SJCRH30 (cell line): ENCODE measurements around the gene ADAM17. TPM values are rescaled to one million over a fixed set of nuclear protein-coding genes. Genes with fewer than 3 reads are reported as not detected.
"Not testable (repeated sequence)": the region's sequence is repeated elsewhere in the genome, so short reads cannot be mapped to it uniquely, and the experiment has no call there.

Experiments
- DNase-seq, 2 experiments: peaks; one replicate each; pipeline ENCODE4 v3.0.0-alpha.2; 2015 to 2020
- H3K27ac ChIP-seq: fragments of 250-450 bp; sonication (Bioruptor Pico); 2 replicates; pipeline ENCODE4 v1.5.1; 2020; ENCODE audit warnings: mild to moderate bottlenecking, moderate library complexity
- H3K27me3 ChIP-seq: fragments of 250-450 bp; sonication (Bioruptor Pico); 2 replicates; pipeline ENCODE4 v1.5.1; 2020; ENCODE audit warnings: mild to moderate bottlenecking, moderate library complexity
- H3K36me3 ChIP-seq: fragments of 250-450 bp; sonication (Bioruptor Pico); 2 replicates; pipeline ENCODE4 v1.5.1; 2020; ENCODE audit warnings: mild to moderate bottlenecking, moderate library complexity
- H3K4me1 ChIP-seq: fragments of 250-450 bp; sonication (Bioruptor Pico); 2 replicates; pipeline ENCODE4 v1.5.1; 2020; ENCODE audit warnings: mild to moderate bottlenecking, moderate library complexity
- H3K4me3 ChIP-seq: fragments of 250-450 bp; sonication (Bioruptor Pico); 2 replicates; pipeline ENCODE4 v1.5.1; 2020; ENCODE audit warnings: mild to moderate bottlenecking, moderate library complexity
- H3K9me3 ChIP-seq: fragments of 250-450 bp; sonication (Bioruptor Pico); replicated peaks from 2 replicates; pipeline ENCODE4 v1.5.1; 2020; ENCODE audit warnings: mild to moderate bottlenecking, moderate library complexity
- total RNA-seq: library from RNA; depleted of rRNA; stranded (reverse); fragments of >200 nt; shearing (Covaris generic); gene quantifications from 2 replicates; pipeline ENCODE4 v1.2.3, GENCODE V29; 2014

ADAM17 gene
- total RNA-seq, 1 experiment from 2014 or later: 27.4 TPM

- H3K4me3 ChIP-seq: no peak overlapping the region
- peaks cover 46% of the 10 kb centered on the region for H3K36me3 ChIP-seq
- H3K9me3 ChIP-seq: no peaks in the 10 kb centered on the region
- H3K4me1 ChIP-seq: no peaks in the 10 kb centered on the region
- no peak overlapping the region for H3K27ac ChIP-seq
- DNase-seq: no peak
- no peaks in the 10 kb centered on the region for H3K27me3 ChIP-seq
Observed at GRCh38 chr2:9582624-9583023, 27.0 kb upstream of the ADAM17 start.

DNA sequence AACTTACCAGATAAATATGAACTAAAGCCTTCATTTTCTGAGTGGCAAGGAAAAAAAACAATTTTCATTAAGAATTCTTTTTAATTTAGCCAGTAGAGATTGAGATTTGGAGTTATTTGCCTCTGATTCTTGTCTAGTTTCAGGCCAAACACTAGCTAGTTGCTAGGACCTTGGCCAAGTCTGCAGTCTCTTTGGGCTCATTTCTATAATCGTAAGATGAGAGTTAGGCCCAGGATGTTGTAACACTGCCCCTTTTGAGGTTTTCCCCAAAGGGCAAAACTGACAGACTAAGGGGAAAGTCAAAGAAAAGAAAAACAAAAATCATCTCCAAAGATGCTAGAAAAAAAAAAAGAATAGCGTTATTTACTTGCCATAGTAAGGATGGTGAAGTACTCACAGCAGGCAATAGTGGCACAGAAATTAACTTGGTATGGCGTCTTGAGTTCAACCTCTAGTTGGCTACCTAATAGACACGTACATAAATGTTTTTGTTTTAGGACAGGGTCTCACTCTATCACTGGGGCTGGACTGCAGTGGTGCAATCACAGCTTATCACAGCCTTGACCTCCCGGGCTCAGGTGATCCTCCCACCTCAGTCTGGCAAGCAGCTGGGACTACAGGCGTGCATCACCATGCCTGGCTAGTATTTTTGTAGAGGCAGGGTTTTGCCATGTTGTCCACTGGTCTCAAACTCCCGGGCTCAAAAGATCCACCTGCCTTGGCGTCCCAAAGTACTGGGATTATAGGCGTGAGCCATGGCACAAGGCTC lies 23.0 kb upstream of the ADAM17 start:
- Histone ChIP-seq H3K4me1 (no peaks in the 10 kb centered on the region), H3K36me3 (peaks cover 17% of the 10 kb centered on the region), H3K27me3 (no peaks in the 10 kb centered on the region), H3K9me3 (no peaks in the 10 kb centered on the region), H3K27ac (no peak overlapping the region), H3K4me3 (no peak overlapping the region)
- DNase-seq: no peak

GRCh38 chr2:9574331-9574730 lies 18.7 kb upstream of the ADAM17 start:
- no peak overlapping the region for H3K27ac ChIP-seq
- H3K4me3 ChIP-seq: no peak overlapping the region
- H3K4me1 ChIP-seq: no peaks in the 10 kb centered on the region
- no peaks in the 10 kb centered on the region for H3K27me3 ChIP-seq
- no peak for DNase-seq
- no peaks in the 10 kb centered on the region for H3K9me3 ChIP-seq
- H3K36me3 ChIP-seq: no peaks in the 10 kb centered on the region

DNA sequence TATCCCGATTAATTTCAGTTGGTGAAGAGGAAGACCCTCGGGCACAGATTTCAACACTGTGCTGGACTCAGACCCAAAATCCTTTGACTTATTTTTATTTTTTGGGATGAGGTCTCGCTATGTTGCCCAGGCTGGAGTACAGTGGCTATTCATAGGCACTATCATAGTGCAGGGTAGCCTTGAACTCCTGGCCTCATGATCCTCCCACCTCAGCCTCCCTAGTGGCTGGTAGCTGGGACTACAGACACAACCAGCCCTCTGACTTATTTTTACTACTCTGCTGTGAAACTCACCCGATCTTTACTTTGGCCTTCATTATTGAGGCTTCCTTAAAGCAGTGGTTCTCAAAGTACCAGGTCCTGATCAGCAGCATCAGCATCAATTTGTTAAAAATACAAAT lies 18.2 kb upstream of the ADAM17 start:
- H3K27ac ChIP-seq: no peak overlapping the region
- no peaks in the 10 kb centered on the region for H3K36me3 ChIP-seq
- H3K4me3 ChIP-seq: no peak overlapping the region
- no peaks in the 10 kb centered on the region for H3K9me3 ChIP-seq
- no peaks in the 10 kb centered on the region for H3K4me1 ChIP-seq
- DNase-seq: no peak
- no peaks in the 10 kb centered on the region for H3K27me3 ChIP-seq

DNA sequence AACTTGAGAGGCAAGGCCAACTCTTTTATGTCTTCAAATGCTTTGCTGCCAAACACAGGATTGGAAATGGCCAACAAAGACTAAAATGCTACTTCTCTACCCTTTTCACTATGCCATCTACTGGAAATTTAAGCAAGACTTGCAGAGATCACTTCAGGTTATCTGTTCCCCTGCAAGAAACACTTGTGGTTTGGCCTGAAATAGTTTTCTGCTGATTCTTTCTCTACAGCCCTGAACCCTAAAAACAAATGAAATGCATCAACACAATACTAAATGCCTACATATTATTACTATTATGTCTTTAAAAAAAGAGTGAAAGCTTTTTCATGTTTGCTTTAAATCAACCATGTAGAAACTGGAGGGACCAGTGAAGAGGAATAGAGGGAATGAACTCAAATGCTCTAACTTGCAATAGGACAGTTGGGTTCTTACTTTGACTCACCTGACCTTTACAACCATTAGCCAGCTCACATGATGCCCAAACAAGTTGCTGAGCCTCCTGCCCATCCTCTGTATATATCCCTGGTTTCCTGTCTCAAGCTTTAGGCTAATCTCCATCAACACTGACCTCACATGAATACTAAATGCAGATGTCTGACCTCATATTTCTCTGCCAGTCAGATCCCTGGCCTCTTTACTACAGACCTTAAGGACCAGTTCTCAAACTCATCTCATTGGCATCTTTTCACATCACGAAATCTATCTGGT lies 17.5 kb upstream of the ADAM17 start:
- no peak for DNase-seq
- H3K9me3 ChIP-seq: no peaks in the 10 kb centered on the region
- H3K4me3 ChIP-seq: no peak overlapping the region
- no peak overlapping the region for H3K27ac ChIP-seq
- no peaks in the 10 kb centered on the region for H3K36me3 ChIP-seq
- no peaks in the 10 kb centered on the region for H3K27me3 ChIP-seq
- no peaks in the 10 kb centered on the region for H3K4me1 ChIP-seq

- no peaks in the 10 kb centered on the region for H3K36me3 ChIP-seq
- H3K4me3 ChIP-seq: no peak overlapping the region
- H3K9me3 ChIP-seq: no peaks in the 10 kb centered on the region
- no peak overlapping the region for H3K27ac ChIP-seq
- H3K4me1 ChIP-seq: no peaks in the 10 kb centered on the region
- no peak for DNase-seq
- no peaks in the 10 kb centered on the region for H3K27me3 ChIP-seq
Observed at GRCh38 chr2:9570182-9571060, 14.8 kb upstream of the ADAM17 start.

DNA sequence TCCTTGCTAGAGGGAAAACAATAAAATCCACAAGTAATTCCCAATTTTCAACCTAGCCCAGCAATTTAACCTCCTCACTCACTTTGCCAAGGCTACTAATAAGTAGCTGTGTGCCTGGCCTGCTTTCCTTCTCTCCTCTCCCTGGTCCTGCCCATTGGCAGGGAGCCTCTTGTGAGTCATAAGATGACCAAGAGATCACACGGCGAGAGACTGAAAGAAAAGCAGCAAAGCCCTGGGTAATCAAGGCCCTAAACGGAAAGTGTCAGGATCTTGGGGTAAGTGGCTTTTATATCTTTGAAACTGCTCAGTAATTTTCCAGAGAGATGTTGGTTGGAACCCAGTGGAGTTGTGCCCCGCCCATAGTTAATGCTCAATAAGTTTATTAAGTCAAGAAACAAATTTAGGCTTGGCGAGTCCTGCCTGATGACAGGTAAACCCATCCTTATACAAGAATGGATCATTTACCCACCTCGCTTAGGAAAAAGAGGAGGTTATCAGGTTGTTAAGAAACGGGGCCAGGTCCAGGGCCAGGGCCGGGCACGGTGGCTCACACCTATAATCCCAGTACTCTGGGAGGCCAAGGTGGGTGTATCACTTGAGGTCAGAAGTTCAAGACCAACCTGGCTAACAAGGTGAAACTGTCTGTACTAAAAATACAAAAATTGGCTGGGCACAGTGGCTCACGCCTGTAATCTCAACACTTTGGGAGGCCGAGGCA lies 10.0 kb upstream of the ADAM17 start:
- no peak overlapping the region for H3K4me3 ChIP-seq
- H3K27me3 ChIP-seq: no peaks in the 10 kb centered on the region
- no peaks in the 10 kb centered on the region for H3K4me1 ChIP-seq
- H3K36me3 ChIP-seq: no peaks in the 10 kb centered on the region
- no peak overlapping the region for H3K27ac ChIP-seq
- H3K9me3 ChIP-seq: no peaks in the 10 kb centered on the region
- DNase-seq: no peak

DNA sequence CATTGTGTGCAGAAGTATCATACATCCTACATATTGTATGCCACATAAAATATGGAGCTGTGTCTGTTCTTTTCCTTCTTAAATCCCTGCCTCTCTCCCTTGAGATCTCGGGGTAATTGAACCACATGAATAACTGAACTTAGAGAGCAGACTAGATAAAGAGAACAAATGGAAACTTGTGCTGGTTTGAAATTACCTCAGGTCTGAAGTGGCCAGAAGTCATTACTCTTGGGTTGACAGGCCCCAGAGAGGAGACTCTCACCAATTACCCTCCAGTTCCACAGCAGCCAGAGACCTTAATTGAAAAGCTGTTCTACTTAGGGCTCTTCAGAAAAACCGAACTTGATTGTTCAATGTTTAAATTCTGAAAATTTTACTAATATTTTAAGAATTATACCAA lies 5.0 kb upstream of the ADAM17 start:
- H3K27me3 ChIP-seq: no peaks in the 10 kb centered on the region
- no peaks in the 10 kb centered on the region for H3K36me3 ChIP-seq
- H3K4me1 ChIP-seq: no peaks in the 10 kb centered on the region; the same call in 1 of the 2 replicates
- no peaks in the 10 kb centered on the region for H3K9me3 ChIP-seq
- no peak overlapping the region for H3K4me3 ChIP-seq
- no peak for DNase-seq
- H3K27ac ChIP-seq: no peak overlapping the region

DNA sequence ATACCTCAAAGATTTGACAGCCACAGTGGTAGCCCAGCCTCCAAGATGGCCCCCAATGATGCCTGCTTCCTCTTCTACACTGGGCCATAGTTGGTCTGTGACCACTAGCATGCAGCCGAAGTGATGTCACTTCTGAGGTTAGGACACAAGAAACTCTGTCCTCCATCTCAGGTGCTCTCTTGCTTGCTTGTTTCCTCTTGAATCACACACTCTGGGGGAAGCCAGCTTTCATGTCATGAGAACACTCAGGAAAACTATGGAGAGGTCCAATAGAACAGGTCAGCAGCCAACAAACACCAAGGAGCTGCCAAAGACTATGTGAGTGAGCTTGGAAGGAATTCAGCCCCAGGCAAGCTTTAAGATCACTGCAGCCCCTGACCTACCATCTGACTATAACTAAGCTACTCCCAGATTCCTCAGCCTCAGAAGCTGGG lies 3.3 kb upstream of the ADAM17 start:
- Histone ChIP-seq H3K4me3 (no peak overlapping the region), H3K9me3 (no peaks in the 10 kb centered on the region), H3K36me3 (no peaks in the 10 kb centered on the region), H3K4me1 (peaks cover 3% of the 10 kb centered on the region), H3K27me3 (no peaks in the 10 kb centered on the region), H3K27ac (no peak overlapping the region)
- no peak for DNase-seq

DNA sequence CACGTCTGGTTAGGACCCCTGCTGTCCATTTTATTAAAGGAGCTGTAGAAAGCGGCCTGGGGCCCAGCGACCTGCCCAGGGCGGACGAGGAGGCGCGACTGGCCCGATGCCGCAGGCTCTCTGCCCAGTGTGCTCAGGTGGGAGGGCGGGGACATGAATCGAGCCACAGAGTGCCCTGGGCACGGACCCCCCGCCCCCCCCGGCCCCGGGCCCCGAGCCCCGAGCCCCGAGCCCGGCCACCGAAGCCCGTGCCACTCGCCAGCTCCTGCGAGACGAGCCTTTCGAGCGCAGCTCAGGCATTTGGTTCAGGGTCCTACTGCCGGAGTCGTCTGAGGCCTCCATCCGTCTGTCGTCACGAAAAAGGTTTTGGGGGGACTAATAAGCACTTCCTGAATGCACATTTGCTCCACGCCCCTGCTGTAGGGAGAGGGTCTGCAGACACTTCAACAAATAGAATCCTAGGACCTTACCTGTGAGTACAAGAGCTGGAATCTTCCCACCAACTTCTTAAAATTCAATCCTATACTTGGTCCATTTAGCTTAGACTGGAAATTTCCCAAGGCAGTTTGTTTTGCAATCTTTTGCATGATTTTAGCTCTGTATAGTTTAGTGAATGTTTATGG lies 602 bp upstream of the ADAM17 start:
- no peaks in the 10 kb centered on the region for H3K27me3 ChIP-seq
- H3K36me3 ChIP-seq: no peaks in the 10 kb centered on the region
- peaks cover 8% of the 10 kb centered on the region for H3K4me1 ChIP-seq
- H3K4me3 ChIP-seq: peak overlapping the region; percentile 89
- DNase-seq: peak; percentile 62 to 68
- peak overlapping the region; percentile 88 for H3K27ac ChIP-seq
- no peaks in the 10 kb centered on the region for H3K9me3 ChIP-seq

DNA sequence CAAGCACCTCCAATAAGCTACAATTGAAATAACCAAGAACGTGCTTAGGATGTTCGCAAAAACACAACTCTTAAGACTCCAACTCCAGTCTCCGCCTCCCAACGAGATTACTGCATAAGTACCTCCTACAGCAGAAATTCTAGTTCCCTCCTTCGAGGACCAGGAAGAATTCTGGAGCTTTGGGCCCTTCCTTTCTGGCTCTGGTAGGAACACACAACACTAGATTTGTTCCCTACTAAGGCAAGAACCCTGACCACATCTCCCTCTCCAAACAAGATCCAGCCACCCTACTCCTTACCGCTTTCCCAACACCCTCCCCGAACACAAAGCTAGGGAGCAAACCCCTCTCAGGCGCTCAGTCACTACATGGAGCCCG lies 721 bp downstream of the ADAM17 start:
- H3K4me3 ChIP-seq: peak overlapping the region; percentile 89
- H3K27ac ChIP-seq: peak overlapping the region; percentile 88
- H3K27me3 ChIP-seq: no peaks in the 10 kb centered on the region
- H3K9me3 ChIP-seq: no peaks in the 10 kb centered on the region
- no peaks in the 10 kb centered on the region for H3K36me3 ChIP-seq
- DNase-seq: peak in 1 of 2 experiments; percentile 72
- H3K4me1 ChIP-seq: peaks cover 8% of the 10 kb centered on the region

DNA sequence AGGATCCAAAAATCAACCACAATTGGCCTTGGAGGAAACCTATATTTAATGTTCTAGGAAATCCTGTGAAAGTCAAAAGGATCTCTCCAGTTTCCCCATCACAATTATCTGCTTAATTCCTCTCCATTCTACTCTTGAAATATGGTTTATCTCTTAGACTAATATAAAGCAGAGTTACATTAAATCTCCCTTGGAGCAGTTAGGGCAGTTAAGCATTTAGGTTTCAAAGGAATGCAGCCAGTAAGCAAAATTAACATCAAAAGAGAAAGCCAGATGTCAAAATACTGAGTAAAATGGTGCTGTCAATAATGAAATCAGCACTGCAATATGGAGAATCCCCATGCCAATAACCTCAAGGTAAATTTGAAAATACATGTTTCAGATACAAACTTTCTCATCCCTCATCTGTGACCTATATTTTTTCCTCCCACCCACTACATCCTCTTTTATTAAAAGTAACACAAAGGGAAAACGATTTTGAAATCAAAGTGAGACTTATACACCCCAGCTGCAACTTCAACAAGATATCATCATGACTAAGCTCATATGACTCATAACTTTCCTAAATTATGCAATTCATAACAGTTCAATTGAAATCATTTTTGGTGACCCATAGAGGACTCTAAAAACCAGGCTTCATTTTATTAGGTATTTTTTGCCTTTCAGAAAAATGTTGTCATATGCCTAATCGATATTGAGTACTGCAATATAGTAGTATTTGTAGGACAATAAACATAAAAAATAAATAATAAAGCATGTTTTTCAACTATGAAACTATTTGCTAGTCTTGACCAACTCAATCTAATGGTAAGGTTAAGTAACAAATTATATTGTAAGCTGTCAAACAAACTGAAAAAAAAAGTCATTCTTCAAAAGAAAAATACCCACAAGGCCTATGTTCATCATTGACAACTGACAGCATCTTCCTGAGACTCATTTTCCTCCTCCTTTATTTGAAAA lies 3.1 kb downstream of the ADAM17 start:
- H3K9me3 ChIP-seq: no peaks in the 10 kb centered on the region
- no peak overlapping the region for H3K4me3 ChIP-seq
- no peak for DNase-seq
- peaks cover 8% of the 10 kb centered on the region for H3K4me1 ChIP-seq
- H3K27ac ChIP-seq: no peak overlapping the region
- no peaks in the 10 kb centered on the region for H3K27me3 ChIP-seq
- no peaks in the 10 kb centered on the region for H3K36me3 ChIP-seq

GRCh38 chr2:9550859-9551391 lies 4.7 kb downstream of the ADAM17 start:
- not testable (repeated sequence) for H3K4me1 ChIP-seq, H3K27me3 ChIP-seq, H3K9me3 ChIP-seq, DNase-seq, H3K4me3 ChIP-seq, H3K27ac ChIP-seq, H3K36me3 ChIP-seq
